ENCODE data around the gene RIN2. TPM values are rescaled to one million over a fixed set of nuclear protein-coding genes. Genes with fewer than 3 reads are reported as not detected.

RIN2 gene
- total and polyA plus RNA-seq, 4 donors, result 3.4 to 16.6 (median 6.3) TPM

DNA sequence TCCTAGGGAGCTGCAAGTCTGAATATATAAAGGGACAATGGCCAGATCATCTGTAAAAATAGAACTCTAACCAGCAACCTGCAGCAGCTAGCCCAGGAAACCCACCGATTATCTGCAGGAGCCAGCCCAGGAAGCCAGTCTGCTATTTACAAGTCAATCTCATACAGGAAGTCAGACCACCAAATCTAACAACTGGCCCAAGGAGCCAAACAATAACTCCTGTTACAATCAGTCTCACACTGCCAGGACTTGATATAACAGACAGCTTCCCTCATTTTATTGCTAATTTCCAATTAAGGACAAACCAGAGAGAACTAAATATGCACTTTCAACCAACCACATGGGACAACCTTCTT lies 14.4 kb upstream of the RIN2 start:
- no peaks in the 10 kb centered on the region for H3K4me1 ChIP-seq (ENCODE audit: control insufficient read depth in 4 of 4, insufficient read depth in 4 of 4, low read length in 3 of 4)
- DNase-seq (ENCODE audit: low spot score), result no peak
- TF ChIP-seq EGR1 (IDR thresholded peaks at IDR 0.05; ENCODE audit: low read depth in 2 of 2) (no peak), HNF4A (conservative IDR thresholded peaks at IDR 0.05) (no peak), FOXA1 (IDR thresholded peaks at IDR 0.05) (no peak)
- H3K27me3 ChIP-seq (ENCODE audit: control insufficient read depth in 4 of 4, insufficient read depth in 4 of 4, low read length in 3 of 4), result peaks cover 0 to 3% (median 0%) of the 10 kb centered on the region in 4 donors
- peaks cover 0 to 2% (median 0%) of the 10 kb centered on the region in 4 donors for H3K9me3 ChIP-seq (ENCODE audit: control insufficient read depth in 4 of 4, low read length in 3 of 4)
- no peak overlapping the region for H3K9ac ChIP-seq (ENCODE audit: low read depth in 1 of 2, low read length in 2 of 2)
- WGBS, result 60% methylated on average over 1 of the region's 1 CpG
- H3K36me3 ChIP-seq (ENCODE audit: control insufficient read depth in 4 of 4, insufficient read depth in 3 of 4, low read depth in 1 of 4, low read length in 3 of 4), result no peaks in the 10 kb centered on the region
- no peak overlapping the region for H3K27ac ChIP-seq (ENCODE audit: low read depth in 1 of 2, low read length in 2 of 2)
- H3K4me3 ChIP-seq (ENCODE audit: low read depth in 1 of 3, low read length in 3 of 3), result no peak overlapping the region

- no peak for DNase-seq (ENCODE audit: low spot score)
- Histone ChIP-seq H3K36me3 (ENCODE audit: control insufficient read depth in 4 of 4, insufficient read depth in 3 of 4, low read depth in 1 of 4, low read length in 3 of 4) (no peaks in the 10 kb centered on the region), H3K4me3 (ENCODE audit: low read depth in 1 of 3, low read length in 3 of 3) (no peak overlapping the region), H3K9me3 (ENCODE audit: control insufficient read depth in 4 of 4, low read length in 3 of 4) (peaks cover 0 to 2% (median 0%) of the 10 kb centered on the region in 4 donors), H3K9ac (ENCODE audit: low read depth in 1 of 2, low read length in 2 of 2) (no peak overlapping the region), H3K27ac (ENCODE audit: low read depth in 1 of 2, low read length in 2 of 2) (no peak overlapping the region), H3K27me3 (ENCODE audit: control insufficient read depth in 4 of 4, insufficient read depth in 4 of 4, low read length in 3 of 4) (no peaks in the 10 kb centered on the region), H3K4me1 (ENCODE audit: control insufficient read depth in 4 of 4, insufficient read depth in 4 of 4, low read length in 3 of 4) (no peaks in the 10 kb centered on the region)
- WGBS, result 87% methylated on average over 3 of the region's 3 CpGs
- TF ChIP-seq RAD21 (IDR thresholded peaks at IDR 0.05) (no peak), RXRA (IDR thresholded peaks at IDR 0.05) (no peak), FOXA1 (IDR thresholded peaks at IDR 0.05) (no peak), JUND (IDR thresholded peaks at IDR 0.05) (no peak), ATF3 (IDR thresholded peaks at IDR 0.05) (no peak), GABPA (IDR thresholded peaks at IDR 0.05 in 1 of 2, conservative IDR thresholded peaks at IDR 0.05 in 1 of 2) (no peak), REST (IDR thresholded peaks at IDR 0.05) (no peak), NR2F2 (IDR thresholded peaks at IDR 0.05) (no peak), YY1 (IDR thresholded peaks at IDR 0.05) (no peak), EGR1 (IDR thresholded peaks at IDR 0.05; ENCODE audit: low read depth in 2 of 2) (no peak), HNF4G (IDR thresholded peaks at IDR 0.05) (no peak), CTCF (IDR thresholded peaks at IDR 0.05; ENCODE audit: low read depth, low read length, missing input control) (no peak), HNF4A (conservative IDR thresholded peaks at IDR 0.05) (no peak), FOXA2 (IDR thresholded peaks at IDR 0.05) (no peak), SP1 (IDR thresholded peaks at IDR 0.05) (no peak), TAF1 (conservative IDR thresholded peaks at IDR 0.05) (no peak)
- TF ChIP-seq, protein P1, sequence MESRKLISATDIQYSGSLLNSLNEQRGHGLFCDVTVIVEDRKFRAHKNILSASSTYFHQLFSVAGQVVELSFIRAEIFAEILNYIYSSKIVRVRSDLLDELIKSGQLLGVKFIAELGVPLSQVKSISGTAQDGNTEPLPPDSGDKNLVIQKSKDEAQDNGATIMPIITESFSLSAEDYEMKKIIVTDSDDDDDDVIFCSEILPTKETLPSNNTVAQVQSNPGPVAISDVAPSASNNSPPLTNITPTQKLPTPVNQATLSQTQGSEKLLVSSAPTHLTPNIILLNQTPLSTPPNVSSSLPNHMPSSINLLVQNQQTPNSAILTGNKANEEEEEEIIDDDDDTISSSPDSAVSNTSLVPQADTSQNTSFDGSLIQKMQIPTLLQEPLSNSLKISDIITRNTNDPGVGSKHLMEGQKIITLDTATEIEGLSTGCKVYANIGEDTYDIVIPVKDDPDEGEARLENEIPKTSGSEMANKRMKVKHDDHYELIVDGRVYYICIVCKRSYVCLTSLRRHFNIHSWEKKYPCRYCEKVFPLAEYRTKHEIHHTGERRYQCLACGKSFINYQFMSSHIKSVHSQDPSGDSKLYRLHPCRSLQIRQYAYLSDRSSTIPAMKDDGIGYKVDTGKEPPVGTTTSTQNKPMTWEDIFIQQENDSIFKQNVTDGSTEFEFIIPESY (IDR thresholded peaks at IDR 0.05), result no peak
- TF ChIP-seq, protein P2, sequence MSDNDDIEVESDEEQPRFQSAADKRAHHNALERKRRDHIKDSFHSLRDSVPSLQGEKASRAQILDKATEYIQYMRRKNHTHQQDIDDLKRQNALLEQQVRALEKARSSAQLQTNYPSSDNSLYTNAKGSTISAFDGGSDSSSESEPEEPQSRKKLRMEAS (IDR thresholded peaks at IDR 0.05), result no peak
Observed at GRCh38 chr20:19745106-19745505, 13.0 kb upstream of the RIN2 start.

Measured in liver (tissue), 9 donors.